Fibroblast of lung (primary cell): ENCODE measurements around the gene JPH3. TPM values are rescaled to one million over a fixed set of nuclear protein-coding genes. Genes with fewer than 3 reads are reported as not detected.

Experiments used
- DNase-seq, 2 donors: peaks; one replicate each; pipeline versions ENCODE4 v3.0.0 to v3.0.0-alpha.2; 2010; ENCODE audit warnings: low read depth in 2 of 2
- H2AFZ ChIP-seq: 2 replicates; pipeline ENCODE4 v1.5.1; 2012; ENCODE audit warnings: low read length, control low read depth, inconsistent platforms
- H3K27ac ChIP-seq: 2 replicates; pipeline ENCODE4 v1.5.1; 2011; ENCODE audit warnings: low read length, control low read depth; ENCODE audit not compliant: insufficient read depth
- H3K27me3 ChIP-seq: 2 replicates; pipeline ENCODE4 v1.5.1; 2011; ENCODE audit warnings: mild to moderate bottlenecking, low read length; ENCODE audit not compliant: control insufficient read depth, insufficient read depth
- H3K36me3 ChIP-seq: 2 replicates; pipeline ENCODE4 v1.5.1; 2011; ENCODE audit warnings: low read length; ENCODE audit not compliant: control insufficient read depth, insufficient read depth
- H3K4me1 ChIP-seq: 2 replicates; pipeline ENCODE4 v1.5.1; 2011; ENCODE audit warnings: low read length; ENCODE audit not compliant: control insufficient read depth, insufficient read depth; ENCODE audit errors: extremely low read depth
- H3K4me2 ChIP-seq: 2 replicates; pipeline ENCODE4 v1.5.1; 2011; ENCODE audit warnings: low read length, control low read depth; ENCODE audit not compliant: insufficient read depth; ENCODE audit errors: extremely low read depth
- H3K4me3 ChIP-seq, 4 experiments: fragments of 200-600 bp in 1 of 4; sonication (generic) in 1 of 4; replicated peaks in 1 of 4; 2 replicates each; pipeline ENCODE4 v1.5.1; 2011 to 2016; ENCODE audit warnings: low read length in 4 of 4, low read depth in 3 of 4, mild to moderate bottlenecking in 3 of 4, control low read depth in 2 of 4, inconsistent platforms in 1 of 4, mixed read lengths in 1 of 4; ENCODE audit not compliant: insufficient read depth in 1 of 4; ENCODE audit errors: control extremely low read depth in 1 of 4
- H3K79me2 ChIP-seq: 2 replicates; pipeline ENCODE4 v1.5.1; 2012; ENCODE audit warnings: mild to moderate bottlenecking, low read length, inconsistent platforms; ENCODE audit not compliant: control insufficient read depth, insufficient read depth
- H3K9ac ChIP-seq: 2 replicates; pipeline ENCODE4 v1.5.1; 2011; ENCODE audit warnings: mild to moderate bottlenecking, low read length, control low read depth; ENCODE audit not compliant: insufficient read depth
- H3K9me3 ChIP-seq: 2 replicates; pipeline ENCODE4 v1.5.1; 2012; ENCODE audit warnings: low read depth, low read length; ENCODE audit not compliant: control insufficient read depth, insufficient read depth
- H4K20me1 ChIP-seq: 2 replicates; pipeline ENCODE4 v1.5.1; 2011; ENCODE audit warnings: low read length; ENCODE audit not compliant: control insufficient read depth, insufficient read depth; ENCODE audit errors: extremely low read depth
- CTCF ChIP-seq, 2 donors: IDR thresholded peaks in 1 of 2; conservative IDR thresholded peaks in 1 of 2; 1 replicate in 1 of 2; 2 replicates in 1 of 2; pipeline ENCODE4 v1.5.1; 2011 to 2012; ENCODE audit warnings: low read length in 2 of 2, control low read depth in 1 of 2, inconsistent platforms in 1 of 2, low read depth in 1 of 2, mild to moderate bottlenecking in 1 of 2
- EZH2 ChIP-seq: IDR thresholded peaks from 2 replicates; pipeline ENCODE4 v1.5.1; 2012; ENCODE audit warnings: low read length, control low read depth, mild to moderate bottlenecking; ENCODE audit errors: missing control alignments
- polyA minus RNA-seq: library from RNA; depleted of rRNA, polyadenylated mRNA; stranded (reverse); fragments of >200 nt; gene quantifications from 2 replicates; pipeline ENCODE4 v1.2.3, GENCODE V29; 2011; ENCODE audit warnings: low replicate concordance
- polyA plus RNA-seq, 2 donors: library from polyadenylated mRNA; depleted of rRNA in 1 of 2; stranded (reverse) in 1 of 2; unstranded in 1 of 2; fragments of >200 nt; gene quantifications; 2 replicates each; pipeline ENCODE4 v1.2.1, GENCODE V29; 2011 to 2012; ENCODE audit warnings: missing spikeins in 1 of 2
- total RNA-seq: library from RNA; depleted of rRNA; stranded (reverse); fragments of >200 nt; gene quantifications from 2 replicates; pipeline ENCODE4 v1.2.1, GENCODE V29; 2014

The JPH3 gene
- total RNA-seq (not detected in 2 replicates), polyA plus RNA-seq (0.01 TPM in 1 of 2 replicates, not detected in the other), polyA minus RNA-seq (0.12 TPM in 1 of 2 replicates, not detected in the other)
- not detected in 2 replicates for polyA plus RNA-seq (2012)

GRCh38 chr16:87602001-87602775 lies at the start of gene JPH3:
Gene JPH3 (plus strand): TSS chr16:87602508. CDS start chr16:87603147, 639 bp downstream.
- H3K4me1 ChIP-seq, result no peaks in the 10 kb centered on the region
- H3K27ac ChIP-seq, result no peak within 1 kb of the TSS
- H2AFZ ChIP-seq, result no peak within 1 kb of the TSS
- H3K9ac ChIP-seq, result no peak within 1 kb of the TSS
- H3K4me3 ChIP-seq, result no peak within 1 kb of the TSS
- TF ChIP-seq EZH2 (no peak), CTCF (conservative IDR thresholded peaks at IDR 0.05 in 1 of 2, IDR thresholded peaks at IDR 0.05 in 1 of 2; ENCODE audit: low read depth in 1 of 2, low read length in 2 of 2) (no peak)
- no peaks in the 10 kb centered on the region for H4K20me1 ChIP-seq
- H3K79me2 ChIP-seq, result no peaks in the 10 kb centered on the region
- no peaks in the 10 kb centered on the region for H3K9me3 ChIP-seq
- no peak for DNase-seq
- H3K4me2 ChIP-seq, result no peak within 1 kb of the TSS
- H3K27me3 ChIP-seq, result peaks cover 51% of the 10 kb centered on the region
- H3K36me3 ChIP-seq, result no peaks in the 10 kb centered on the region

DNA sequence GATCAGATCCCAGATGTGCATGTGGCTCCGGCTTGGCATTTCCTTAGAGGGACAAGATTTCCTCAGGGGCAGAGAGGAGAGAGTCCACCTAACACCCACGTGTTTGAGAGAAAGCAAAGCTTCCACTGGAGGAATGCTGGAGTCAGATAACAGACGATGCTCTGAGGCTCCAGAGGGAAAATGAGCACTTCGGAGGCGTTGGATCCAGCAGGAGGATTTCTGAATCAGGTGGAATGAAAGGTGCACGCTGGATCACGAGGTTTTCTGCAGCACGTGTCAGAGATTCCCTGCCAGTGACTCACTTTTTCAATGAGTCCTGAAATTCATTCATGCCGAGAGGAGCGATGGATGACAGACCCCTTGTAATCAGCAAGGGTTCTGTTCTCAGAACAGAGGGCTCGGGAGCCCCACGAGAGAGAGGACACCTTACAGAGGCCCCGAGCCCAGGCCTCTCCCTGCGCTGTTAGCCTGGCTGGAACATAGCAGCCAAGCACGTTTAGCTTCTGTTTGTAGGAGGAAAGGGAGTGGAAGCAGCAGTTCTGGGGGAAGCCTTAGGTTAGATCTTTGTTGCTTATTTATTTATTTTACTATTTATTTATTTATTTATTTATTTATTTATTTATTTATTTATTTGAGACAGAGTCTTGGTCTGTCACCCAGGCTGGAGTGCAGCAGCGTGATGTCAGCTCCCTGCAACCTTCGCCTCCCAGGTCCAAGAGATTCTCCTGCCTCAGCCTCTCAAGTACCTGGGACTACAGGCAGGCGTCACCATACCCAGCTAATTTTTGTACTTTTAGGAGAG lies 49.3 kb upstream of the JPH3 start:
- H3K9ac ChIP-seq, result no peak overlapping the region
- peaks cover 7% of the 10 kb centered on the region for H3K4me1 ChIP-seq
- peaks cover 10% of the 10 kb centered on the region for H3K27me3 ChIP-seq
- no peaks in the 10 kb centered on the region for H4K20me1 ChIP-seq
- H3K4me2 ChIP-seq, result no peak overlapping the region
- H2AFZ ChIP-seq, result no peak overlapping the region
- H3K27ac ChIP-seq, result no peak overlapping the region
- TF ChIP-seq CTCF (conservative IDR thresholded peaks at IDR 0.05 in 1 of 2, IDR thresholded peaks at IDR 0.05 in 1 of 2; ENCODE audit: low read depth in 1 of 2, low read length in 2 of 2) (no peak), EZH2 (no peak)
- DNase-seq, result peak in 1 of 2 donors; percentile 43
- no peaks in the 10 kb centered on the region for H3K36me3 ChIP-seq
- H3K9me3 ChIP-seq, result no peaks in the 10 kb centered on the region
- no peaks in the 10 kb centered on the region for H3K79me2 ChIP-seq
- H3K4me3 ChIP-seq, result no peak overlapping the region

- Histone ChIP-seq H3K4me1 (peaks cover 7% of the 10 kb centered on the region), H3K27ac (no peak overlapping the region), H3K27me3 (peaks cover 6% of the 10 kb centered on the region), H3K4me3 (no peak overlapping the region), H3K9me3 (no peaks in the 10 kb centered on the region), H4K20me1 (no peaks in the 10 kb centered on the region), H3K4me2 (no peak overlapping the region), H3K36me3 (no peaks in the 10 kb centered on the region), H3K9ac (no peak overlapping the region), H3K79me2 (no peaks in the 10 kb centered on the region), H2AFZ (no peak overlapping the region)
- DNase-seq, result no peak
- TF ChIP-seq CTCF (conservative IDR thresholded peaks at IDR 0.05 in 1 of 2, IDR thresholded peaks at IDR 0.05 in 1 of 2; ENCODE audit: low read depth in 1 of 2, low read length in 2 of 2), result no peak
- TF ChIP-seq EZH2, result no peak
These were observed 47.4 kb upstream of the JPH3 start for GRCh38 chr16:87554754-87555427.
